ENCODE measurements around the gene TECPR2. TPM values are rescaled to one million over a fixed set of nuclear protein-coding genes. Genes with fewer than 3 reads are reported as not detected.

Gene TECPR2
- total and polyA plus RNA-seq, 2 of the 13 experiments (the other 11 are each of a cell fraction or from before 2014, with no cell fraction given): 3.5 to 5.7 TPM

DNA sequence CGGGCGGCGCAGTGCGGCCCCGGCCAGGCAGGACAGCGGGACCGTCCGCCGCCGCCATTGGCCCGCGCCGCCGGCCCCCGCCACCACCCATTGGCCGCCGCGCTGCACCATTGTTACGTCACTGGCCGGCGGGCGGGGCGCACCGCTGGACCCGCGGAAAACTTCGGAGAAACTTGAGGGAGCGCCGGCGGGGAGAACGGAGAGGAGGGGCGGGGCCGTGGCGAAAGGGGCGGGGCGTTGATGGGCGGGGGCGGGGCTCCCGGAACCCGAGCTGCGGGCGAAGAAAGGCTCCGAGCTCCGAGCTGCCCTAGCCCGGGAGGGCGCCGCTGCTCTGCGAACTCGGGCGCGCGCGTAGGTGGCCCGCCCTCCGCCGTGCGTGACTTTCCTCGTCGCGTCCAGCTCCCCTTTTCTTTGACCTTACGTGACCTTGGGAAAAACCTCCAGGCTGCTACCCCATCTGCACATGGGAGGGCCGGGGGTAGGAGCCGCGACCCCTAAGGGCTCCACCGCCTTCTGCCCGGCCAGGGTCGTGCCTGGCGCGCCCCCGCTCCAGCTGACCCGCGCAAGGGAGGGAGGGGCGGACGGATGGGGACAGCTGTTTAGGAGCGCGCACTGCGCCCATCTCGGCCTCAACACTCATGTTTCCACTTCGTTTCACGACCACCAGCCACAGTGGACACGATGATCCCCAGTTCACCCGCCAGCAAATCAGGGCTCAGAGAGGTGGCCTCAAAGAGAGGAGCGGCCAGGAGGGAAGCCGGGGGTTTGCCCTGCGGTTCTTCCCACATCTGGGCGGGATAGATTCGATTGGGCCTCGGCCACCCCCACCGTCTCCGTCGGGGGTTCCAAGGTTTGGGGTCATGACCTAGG is 147.2 kb downstream of the TECPR2 start, which contains the start of gene ANKRD9 (continued):
- TF ChIP-seq, protein P1, sequence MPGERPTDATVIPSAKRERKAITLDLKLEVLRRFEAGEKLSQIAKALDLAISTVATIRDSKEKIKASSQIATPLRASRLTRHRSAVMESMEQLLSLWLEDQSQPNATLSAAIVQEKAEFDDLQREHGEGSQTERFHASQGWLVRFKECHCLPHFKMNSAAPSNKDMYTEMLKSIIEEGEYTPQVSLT (CRISPR knock-in tag; IDR thresholded peaks at IDR 0.05; ENCODE audit: borderline replicate concordance, low read depth): no peak
- TF ChIP-seq ATF7 (IDR thresholded peaks at IDR 0.05) (no peak), ATF7 (CRISPR knock-in tag; IDR thresholded peaks at IDR 0.05) (no peak), FUBP1 (CRISPR knock-in tag; IDR thresholded peaks at IDR 0.05; ENCODE audit: borderline replicate concordance) (no peak; the same call in 1 of the 2 replicates), RARA (CRISPR knock-in tag; IDR thresholded peaks at IDR 0.05) (no peak; the same call in 1 of the 2 replicates), ZSCAN25 (CRISPR knock-in tag; IDR thresholded peaks at IDR 0.05) (peak; percentile 9; the same call in 1 of the 2 replicates), ZNF138 (CRISPR knock-in tag; IDR thresholded peaks at IDR 0.05; ENCODE audit: low read depth) (no peak), ZNF484 (CRISPR knock-in tag; IDR thresholded peaks at IDR 0.05; ENCODE audit: borderline replicate concordance, low read depth) (no peak), ZNF781 (CRISPR knock-in tag; IDR thresholded peaks at IDR 0.05; ENCODE audit: borderline replicate concordance, not compliant biosample characterization) (no peak), POLR2AphosphoS5 (IDR thresholded peaks at IDR 0.05; ENCODE audit: low read depth, low read length) (peak; percentile 42; the same call in 1 of the 2 replicates), HOXA3 (CRISPR knock-in tag; IDR thresholded peaks at IDR 0.05) (peak; percentile 24; the same call in 1 of the 2 replicates), SNAI1 (CRISPR knock-in tag; IDR thresholded peaks at IDR 0.05; ENCODE audit: borderline replicate concordance) (no peak), ZNF674 (CRISPR knock-in tag; IDR thresholded peaks at IDR 0.05; ENCODE audit: low read depth) (no peak), ZFYVE20 (CRISPR knock-in tag; IDR thresholded peaks at IDR 0.05; ENCODE audit: borderline replicate concordance, low read depth) (no peak), ZSCAN9 (CRISPR knock-in tag; IDR thresholded peaks at IDR 0.05; ENCODE audit: borderline replicate concordance) (no peak), ATF7-NPFF (CRISPR knock-in tag; IDR thresholded peaks at IDR 0.05; ENCODE audit: low read depth) (no peak), ETS1 (CRISPR knock-in tag; IDR thresholded peaks at IDR 0.05) (no peak), TAF15 (IDR thresholded peaks at IDR 0.05; ENCODE audit: low read depth, low read length, poor library complexity, severe bottlenecking) (no peak), ZNF569 (CRISPR knock-in tag; IDR thresholded peaks at IDR 0.05; ENCODE audit: borderline replicate concordance) (no peak), ZNF251 (CRISPR knock-in tag; IDR thresholded peaks at IDR 0.05) (no peak), ELF1 (CRISPR knock-in tag; IDR thresholded peaks at IDR 0.05) (peak; percentile 10; the same call in 1 of the 2 replicates), BCL6 (CRISPR knock-in tag; IDR thresholded peaks at IDR 0.05) (no peak), ZNF333 (CRISPR knock-in tag; IDR thresholded peaks at IDR 0.05; ENCODE audit: borderline replicate concordance) (no peak), ZNF577 (CRISPR knock-in tag; IDR thresholded peaks at IDR 0.05; ENCODE audit: borderline replicate concordance, low read depth) (no peak)
- TF ChIP-seq, protein P2, sequence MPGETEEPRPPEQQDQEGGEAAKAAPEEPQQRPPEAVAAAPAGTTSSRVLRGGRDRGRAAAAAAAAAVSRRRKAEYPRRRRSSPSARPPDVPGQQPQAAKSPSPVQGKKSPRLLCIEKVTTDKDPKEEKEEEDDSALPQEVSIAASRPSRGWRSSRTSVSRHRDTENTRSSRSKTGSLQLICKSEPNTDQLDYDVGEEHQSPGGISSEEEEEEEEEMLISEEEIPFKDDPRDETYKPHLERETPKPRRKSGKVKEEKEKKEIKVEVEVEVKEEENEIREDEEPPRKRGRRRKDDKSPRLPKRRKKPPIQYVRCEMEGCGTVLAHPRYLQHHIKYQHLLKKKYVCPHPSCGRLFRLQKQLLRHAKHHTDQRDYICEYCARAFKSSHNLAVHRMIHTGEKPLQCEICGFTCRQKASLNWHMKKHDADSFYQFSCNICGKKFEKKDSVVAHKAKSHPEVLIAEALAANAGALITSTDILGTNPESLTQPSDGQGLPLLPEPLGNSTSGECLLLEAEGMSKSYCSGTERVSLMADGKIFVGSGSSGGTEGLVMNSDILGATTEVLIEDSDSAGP (CRISPR knock-in tag; IDR thresholded peaks at IDR 0.05; ENCODE audit: borderline replicate concordance): peak; percentile 51; the same call in 1 of the 2 replicates
